GM12864 (cell line): ENCODE measurements around the gene BACE2.

Experiments
- DNase-seq: peaks from one replicate; pipeline ENCODE4 v3.0.0-alpha.2; 2011; ENCODE audit warnings: low read depth
- H3K4me3 ChIP-seq: 2 replicates; pipeline ENCODE4 v1.5.1; 2011; ENCODE audit warnings: mild to moderate bottlenecking, low read depth, low read length, control low read depth
- TF ChIP-seq, protein P1 (sequence below): IDR thresholded peaks from 2 replicates; pipeline ENCODE4 v1.5.1; 2011; ENCODE audit warnings: low read depth, mild to moderate bottlenecking, moderate library complexity, low read length, control low read depth, inconsistent platforms; ENCODE audit errors: missing control alignments

BACE2 gene

GRCh38 chr21:41160036-41160435, 7.9 kb upstream of the BACE2 start:
- TF ChIP-seq, protein P1, sequence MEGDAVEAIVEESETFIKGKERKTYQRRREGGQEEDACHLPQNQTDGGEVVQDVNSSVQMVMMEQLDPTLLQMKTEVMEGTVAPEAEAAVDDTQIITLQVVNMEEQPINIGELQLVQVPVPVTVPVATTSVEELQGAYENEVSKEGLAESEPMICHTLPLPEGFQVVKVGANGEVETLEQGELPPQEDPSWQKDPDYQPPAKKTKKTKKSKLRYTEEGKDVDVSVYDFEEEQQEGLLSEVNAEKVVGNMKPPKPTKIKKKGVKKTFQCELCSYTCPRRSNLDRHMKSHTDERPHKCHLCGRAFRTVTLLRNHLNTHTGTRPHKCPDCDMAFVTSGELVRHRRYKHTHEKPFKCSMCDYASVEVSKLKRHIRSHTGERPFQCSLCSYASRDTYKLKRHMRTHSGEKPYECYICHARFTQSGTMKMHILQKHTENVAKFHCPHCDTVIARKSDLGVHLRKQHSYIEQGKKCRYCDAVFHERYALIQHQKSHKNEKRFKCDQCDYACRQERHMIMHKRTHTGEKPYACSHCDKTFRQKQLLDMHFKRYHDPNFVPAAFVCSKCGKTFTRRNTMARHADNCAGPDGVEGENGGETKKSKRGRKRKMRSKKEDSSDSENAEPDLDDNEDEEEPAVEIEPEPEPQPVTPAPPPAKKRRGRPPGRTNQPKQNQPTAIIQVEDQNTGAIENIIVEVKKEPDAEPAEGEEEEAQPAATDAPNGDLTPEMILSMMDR: no peak
- DNase-seq: no peak
- no peak overlapping the region for H3K4me3 ChIP-seq

DNA sequence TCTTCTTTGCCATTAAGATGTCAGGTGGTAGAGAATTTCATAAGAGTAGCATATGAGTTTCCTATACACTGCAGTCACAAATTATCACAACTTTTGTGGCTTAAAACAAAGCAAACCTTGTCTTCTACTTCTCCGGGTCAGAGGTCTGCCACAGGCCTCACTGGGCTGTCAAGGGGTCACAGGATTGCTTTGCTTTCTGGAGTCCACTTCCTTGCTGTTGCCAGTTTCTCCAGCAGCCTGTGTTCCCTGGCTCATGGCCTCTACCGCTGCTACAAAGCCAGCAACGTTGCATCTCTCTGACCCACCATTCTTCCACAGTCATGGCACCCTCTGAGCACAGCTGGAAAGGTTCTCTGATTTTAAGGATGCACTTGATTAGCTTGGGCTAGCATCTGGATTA, 6.5 kb upstream of the BACE2 start:
- TF ChIP-seq, protein P1: no peak
- no peak for DNase-seq
- no peak overlapping the region for H3K4me3 ChIP-seq

- TF ChIP-seq, protein P1: no peak
- no peak overlapping the region for H3K4me3 ChIP-seq
- DNase-seq: no peak
These were observed 5.9 kb upstream of the BACE2 start for GRCh38 chr21:41162096-41162495.

GRCh38 chr21:41163091-41163490, 4.9 kb upstream of the BACE2 start:
- H3K4me3 ChIP-seq: no peak overlapping the region
- no peak for DNase-seq
- TF ChIP-seq, protein P1: no peak

DNA sequence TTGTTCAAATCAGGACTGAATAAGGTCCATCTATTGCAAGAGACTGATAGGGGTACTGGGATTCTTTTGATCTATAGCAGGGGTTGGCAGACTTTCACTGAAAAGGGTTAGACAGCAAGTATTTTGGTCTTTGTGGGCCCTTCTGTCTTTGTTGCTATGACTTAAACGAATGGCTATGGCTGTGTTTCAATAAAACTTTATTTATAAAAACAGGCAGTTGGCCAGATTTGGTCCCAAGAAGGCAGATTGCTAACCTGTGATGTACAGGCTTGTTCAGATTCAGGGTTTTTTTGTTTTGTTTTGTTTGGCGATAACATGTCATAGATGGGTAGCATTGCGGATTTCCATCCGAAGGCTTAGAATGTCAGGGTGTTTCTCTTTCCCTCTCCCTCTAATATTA, 3.9 kb upstream of the BACE2 start:
- no peak overlapping the region for H3K4me3 ChIP-seq

DNA sequence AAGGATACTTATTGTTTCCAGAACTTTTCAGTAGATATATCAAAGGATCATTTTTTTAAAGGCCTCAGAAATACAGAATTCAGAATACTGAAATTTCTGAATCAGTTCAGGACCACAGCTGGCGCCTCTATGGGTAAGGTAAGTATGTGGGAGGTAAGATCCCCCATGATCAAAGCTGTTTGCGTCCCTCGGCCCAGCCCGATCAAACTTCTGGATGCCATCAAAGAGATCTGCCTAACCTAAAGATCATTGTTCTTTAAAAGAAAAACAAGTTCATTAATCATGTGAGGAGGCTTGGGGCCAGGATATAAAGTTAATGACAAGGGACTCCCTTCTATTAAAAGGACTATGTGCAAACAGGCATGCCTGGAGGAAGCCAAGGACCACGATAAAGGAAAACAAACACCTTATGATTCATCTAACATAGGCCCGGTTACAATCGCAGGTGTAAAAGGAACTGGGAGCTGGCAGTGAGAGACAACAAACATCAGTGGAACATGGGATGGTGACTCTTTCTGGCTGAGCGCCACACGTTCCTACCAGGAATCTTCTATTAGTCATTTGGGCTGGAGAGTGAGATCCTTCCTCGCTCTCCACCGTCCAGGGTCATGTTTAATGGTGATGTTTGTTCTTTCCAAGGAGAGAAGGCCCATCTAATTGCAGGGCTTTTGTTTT, 2.8 kb upstream of the BACE2 start:
- no peak overlapping the region for H3K4me3 ChIP-seq
- TF ChIP-seq, protein P1: no peak
- DNase-seq: no peak

More for the DNA sequence above, 3.9 kb upstream of the BACE2 start:
- TF ChIP-seq, protein P1: no peak
- no peak for DNase-seq

DNA sequence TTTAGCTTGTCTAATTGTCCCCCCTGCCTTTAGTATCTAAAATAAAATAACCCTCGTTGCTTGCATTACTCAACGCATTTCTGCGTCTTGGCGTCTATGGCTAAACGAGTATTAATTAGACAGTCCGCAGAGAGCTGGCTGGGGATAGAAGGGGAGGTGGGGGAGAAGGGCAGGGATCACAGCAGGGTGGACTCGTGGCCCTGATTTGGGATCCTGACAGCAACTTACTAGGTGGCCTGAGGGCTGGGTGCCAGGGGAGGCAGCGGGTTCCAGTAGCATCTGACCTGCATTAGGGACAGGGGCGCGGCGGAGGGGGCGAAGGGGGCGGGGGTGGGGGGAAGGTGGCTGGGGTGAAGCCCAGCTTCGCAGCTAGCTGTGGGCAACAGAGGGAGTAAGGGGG, 1.1 kb upstream of the BACE2 start:
- TF ChIP-seq, protein P1: no peak
- H3K4me3 ChIP-seq: no peak overlapping the region
- no peak for DNase-seq
